ENCODE results near the gene ABCC8. TPM values are rescaled to one million over a fixed set of nuclear protein-coding genes. Genes with fewer than 3 reads are reported as not detected.

Gene ABCC8
- total and polyA plus RNA-seq, 12 donors = 0.39 to 216 (median 4.0) TPM; not detected in 1

DNA sequence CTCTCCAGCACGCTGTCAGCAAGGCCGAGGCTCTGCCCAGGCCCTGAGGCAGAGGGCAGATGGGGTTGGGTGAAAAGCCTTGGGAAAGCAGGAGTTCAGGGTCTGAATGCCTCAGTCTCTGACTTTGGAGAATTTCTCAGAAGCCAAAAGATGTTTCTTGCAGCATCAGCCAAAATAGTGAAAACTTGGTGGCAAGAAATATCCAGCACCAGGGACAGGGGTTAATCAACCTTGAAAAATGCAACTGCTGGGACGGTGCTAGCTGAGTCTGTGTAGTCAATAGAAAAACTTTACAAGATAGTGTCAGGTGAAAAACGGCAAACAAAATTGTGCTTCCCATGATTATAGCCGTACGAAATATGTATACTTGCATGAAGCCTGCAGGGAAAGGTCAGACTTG is 1.4 kb upstream of the ABCC8 start:
- Histone ChIP-seq H3K4me1 (replicated peaks in 1 of 2) (no peaks in the 10 kb centered on the region), H3K4me3 (no peak overlapping the region), H3K27me3 (peaks cover 33% of the 10 kb centered on the region), H3K36me3 (replicated peaks in 1 of 2) (no peaks in the 10 kb centered on the region), H3K9me3 (replicated peaks in 1 of 3) (no peaks in the 10 kb centered on the region), H3K27ac (no peak overlapping the region)
- TF ChIP-seq, protein P1, sequence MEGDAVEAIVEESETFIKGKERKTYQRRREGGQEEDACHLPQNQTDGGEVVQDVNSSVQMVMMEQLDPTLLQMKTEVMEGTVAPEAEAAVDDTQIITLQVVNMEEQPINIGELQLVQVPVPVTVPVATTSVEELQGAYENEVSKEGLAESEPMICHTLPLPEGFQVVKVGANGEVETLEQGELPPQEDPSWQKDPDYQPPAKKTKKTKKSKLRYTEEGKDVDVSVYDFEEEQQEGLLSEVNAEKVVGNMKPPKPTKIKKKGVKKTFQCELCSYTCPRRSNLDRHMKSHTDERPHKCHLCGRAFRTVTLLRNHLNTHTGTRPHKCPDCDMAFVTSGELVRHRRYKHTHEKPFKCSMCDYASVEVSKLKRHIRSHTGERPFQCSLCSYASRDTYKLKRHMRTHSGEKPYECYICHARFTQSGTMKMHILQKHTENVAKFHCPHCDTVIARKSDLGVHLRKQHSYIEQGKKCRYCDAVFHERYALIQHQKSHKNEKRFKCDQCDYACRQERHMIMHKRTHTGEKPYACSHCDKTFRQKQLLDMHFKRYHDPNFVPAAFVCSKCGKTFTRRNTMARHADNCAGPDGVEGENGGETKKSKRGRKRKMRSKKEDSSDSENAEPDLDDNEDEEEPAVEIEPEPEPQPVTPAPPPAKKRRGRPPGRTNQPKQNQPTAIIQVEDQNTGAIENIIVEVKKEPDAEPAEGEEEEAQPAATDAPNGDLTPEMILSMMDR (IDR thresholded peaks at IDR 0.05) = no peak
- TF ChIP-seq POLR2A (IDR thresholded peaks at IDR 0.05) = no peak
- no peak for DNase-seq
- intact Hi-C loops (cut with DNase I) = no loop called here
- WGBS, 4 donors = 38 to 56% (median 44%) methylated on average over 6 of the region's 6 CpGs

DNA sequence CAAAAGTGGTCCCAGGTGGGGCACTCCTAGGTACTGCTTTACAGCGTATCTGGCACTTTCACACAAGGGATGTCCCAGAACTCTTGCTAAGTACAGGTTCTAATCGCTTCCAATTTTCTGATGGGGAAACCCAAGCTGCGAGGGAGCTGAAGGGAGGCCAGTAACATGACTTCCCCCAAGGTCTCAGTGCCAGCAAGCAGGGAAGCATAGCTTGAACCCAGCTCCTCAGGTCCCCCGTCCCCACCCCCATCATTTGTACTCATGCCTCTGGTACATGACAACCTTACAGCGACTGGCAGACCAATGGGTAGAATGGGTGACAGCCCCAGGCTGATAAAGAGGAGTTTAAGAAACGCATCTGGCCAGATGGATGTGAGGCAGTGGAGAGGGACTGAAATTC is 716 bp upstream of the ABCC8 start:
- Histone ChIP-seq H3K36me3 (replicated peaks in 1 of 2) (no peaks in the 10 kb centered on the region), H3K27me3 (peaks cover 33% of the 10 kb centered on the region)

DNA sequence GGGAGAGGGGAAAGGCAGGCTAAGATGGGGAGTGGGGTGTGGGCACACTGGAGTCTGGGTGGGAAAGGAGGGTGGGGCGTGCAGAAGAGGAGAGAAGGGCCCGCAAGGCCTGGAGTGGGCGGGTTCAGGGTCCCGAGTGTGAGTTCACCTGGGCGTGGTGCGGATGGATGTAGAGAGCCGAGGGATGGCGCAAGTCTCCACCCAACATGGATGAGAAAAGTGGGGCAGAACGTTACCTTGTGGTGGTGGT is 364 bp upstream of the ABCC8 start:
- Histone ChIP-seq H3K9me3 (replicated peaks in 1 of 3) (no peaks in the 10 kb centered on the region), H3K4me3 (no peak overlapping the region), H3K27me3 (peaks cover 33% of the 10 kb centered on the region), H3K27ac (no peak overlapping the region), H3K4me1 (replicated peaks in 1 of 2) (no peaks in the 10 kb centered on the region), H3K36me3 (replicated peaks in 1 of 2) (no peaks in the 10 kb centered on the region)
- intact Hi-C loops (cut with DNase I) = no loop called here
- WGBS, 4 donors = 7 to 17% (median 11%) methylated on average over 9 of the region's 9 CpGs
- TF ChIP-seq, protein P1 (IDR thresholded peaks at IDR 0.05) = no peak
- no peak for TF ChIP-seq POLR2A (IDR thresholded peaks at IDR 0.05)
- no peak for DNase-seq

More for the DNA sequence above, 716 bp upstream of the ABCC8 start:
- intact Hi-C loops (cut with DNase I) = no loop called here
- H3K9me3 ChIP-seq (replicated peaks in 1 of 3) = no peaks in the 10 kb centered on the region
- no peaks in the 10 kb centered on the region for H3K4me1 ChIP-seq (replicated peaks in 1 of 2)
- WGBS, 4 donors = 40 to 47% (median 41%) methylated on average over 6 of the region's 6 CpGs
- DNase-seq = no peak
- no peak for TF ChIP-seq POLR2A (IDR thresholded peaks at IDR 0.05)
- TF ChIP-seq, protein P1 (IDR thresholded peaks at IDR 0.05) = no peak
- no peak overlapping the region for H3K27ac ChIP-seq
- no peak overlapping the region for H3K4me3 ChIP-seq

DNA sequence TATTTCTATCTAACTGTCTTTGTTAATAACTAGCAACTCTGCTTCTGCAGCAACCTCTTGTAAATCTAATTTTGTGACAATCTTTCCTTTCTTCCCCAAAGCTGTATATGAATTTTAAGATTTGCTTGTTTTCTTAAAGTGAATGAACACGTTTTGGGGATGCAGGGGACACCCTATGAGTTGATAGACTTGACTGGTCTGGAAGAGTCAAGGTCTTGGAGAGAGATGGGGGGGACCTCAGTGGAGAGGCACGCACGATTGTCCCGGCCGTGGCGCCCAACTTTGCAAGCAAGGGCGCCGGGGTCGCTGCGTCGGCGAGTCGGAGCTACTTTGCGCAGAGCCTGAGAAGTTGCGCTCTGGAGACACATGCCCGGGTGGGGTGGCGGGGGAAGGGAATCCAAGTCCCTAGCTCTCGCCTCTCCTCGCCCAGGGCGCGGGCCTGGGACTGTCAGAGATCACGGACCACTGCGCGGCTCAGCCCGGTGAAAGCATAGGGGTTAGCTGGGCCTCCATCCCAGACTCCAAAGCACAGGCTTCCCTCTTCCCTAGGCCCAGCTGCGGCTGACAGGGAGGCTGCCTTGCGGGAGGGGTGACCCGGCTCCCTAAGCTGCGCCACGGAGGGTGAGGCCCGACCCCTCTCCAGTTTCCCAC is 854 bp downstream of the ABCC8 start:
- Histone ChIP-seq H3K4me1 (replicated peaks in 1 of 2) (no peaks in the 10 kb centered on the region), H3K4me3 (peak overlapping the region in 1 of 4 donors; percentile 8), H3K27me3 (peaks cover 33% of the 10 kb centered on the region), H3K9me3 (replicated peaks in 1 of 3) (no peaks in the 10 kb centered on the region), H3K36me3 (replicated peaks in 1 of 2) (no peaks in the 10 kb centered on the region), H3K27ac (no peak overlapping the region)
- DNase-seq = no peak
- intact Hi-C loops (cut with DNase I) = no loop called here
- 4 to 18% (median 7%) methylated on average over 6 to 31 of the region's 31 CpGs for WGBS, 4 donors
- TF ChIP-seq, protein P1 (IDR thresholded peaks at IDR 0.05) = no peak
- no peak for TF ChIP-seq POLR2A (IDR thresholded peaks at IDR 0.05)
